HG03457 (cell line): ENCODE measurements around the gene PRDM10.

Experiments
- ATAC-seq: cut with Tn5 transposase; IDR thresholded peaks from one replicate; pipeline ENCODE4 v1.9.1; 2021; ENCODE audit warnings: moderate number of reproducible peaks; ENCODE audit not compliant: unreplicated experiment

Gene PRDM10

GRCh38 chr11:129852125-129852740 lies 150.4 kb downstream of the PRDM10 start:
- no peak for ATAC-seq
